Stimulated activated CD8-positive, alpha-beta memory T cell treated with anti-CD3 and anti-CD28 coated beads, Interleukin-7, amount 100 ng/mL, for 4 hours (primary cell): ENCODE data around the gene UBXN10.

Experiments used
- DNase-seq, 2 donors: peaks; one replicate each; pipeline ENCODE4 v3.0.0-alpha.2; 2020; ENCODE audit warnings: low read depth in 2 of 2

Gene UBXN10, protein sequence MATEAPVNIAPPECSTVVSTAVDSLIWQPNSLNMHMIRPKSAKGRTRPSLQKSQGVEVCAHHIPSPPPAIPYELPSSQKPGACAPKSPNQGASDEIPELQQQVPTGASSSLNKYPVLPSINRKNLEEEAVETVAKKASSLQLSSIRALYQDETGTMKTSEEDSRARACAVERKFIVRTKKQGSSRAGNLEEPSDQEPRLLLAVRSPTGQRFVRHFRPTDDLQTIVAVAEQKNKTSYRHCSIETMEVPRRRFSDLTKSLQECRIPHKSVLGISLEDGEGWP

DNA sequence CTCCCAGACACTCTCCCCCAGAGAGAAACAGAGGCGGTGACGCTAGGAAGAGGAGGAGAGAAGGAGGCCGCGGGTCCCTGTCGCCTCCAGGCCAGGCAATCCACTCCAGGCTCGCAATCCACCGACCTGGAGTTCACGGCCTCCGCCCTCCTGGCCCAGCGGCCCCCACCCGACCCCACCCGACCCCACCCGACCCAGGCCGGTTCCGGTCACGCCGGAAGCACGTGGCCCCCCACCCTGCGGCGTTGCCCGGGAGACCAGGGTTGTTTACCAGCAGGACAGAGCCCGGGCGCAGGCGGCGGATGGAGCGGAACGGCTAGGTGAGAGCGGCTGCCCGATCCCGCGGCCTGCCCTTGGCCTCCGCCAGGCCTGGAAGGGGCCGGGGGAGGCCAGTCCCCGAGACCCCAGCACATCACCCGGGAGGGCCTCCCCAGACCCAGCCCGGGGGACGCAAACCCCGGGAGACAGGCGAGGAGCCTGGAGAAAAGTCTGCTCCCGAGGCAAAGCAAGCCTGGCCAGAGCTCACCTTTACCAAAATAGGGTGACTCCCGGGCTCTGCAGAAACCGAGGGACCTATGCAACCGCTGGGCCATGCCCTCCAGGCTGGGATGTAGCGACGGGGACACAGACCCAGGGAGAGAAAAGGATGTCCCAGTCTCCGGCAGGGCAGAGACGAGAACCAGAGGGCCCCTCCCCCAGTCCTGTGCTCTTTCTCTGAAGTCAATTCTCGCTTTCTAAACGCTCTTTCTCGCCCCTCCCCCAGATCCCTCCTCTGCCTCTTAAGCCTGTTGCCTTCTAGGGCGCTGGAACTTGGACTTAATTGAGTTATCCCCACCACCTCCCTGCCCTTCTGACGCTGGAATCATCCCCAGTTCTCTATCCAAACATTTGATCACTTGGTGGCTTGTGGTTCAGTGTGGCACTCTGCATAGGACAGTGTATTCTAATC is at the start of gene UBXN10, which contains the start of gene PLA2G2C:
TSS of gene UBXN10 (plus strand) at position 263 of the 949 bp plus-strand sequence. CDS start 4,466 bp downstream, outside the sequence.
TSS of gene PLA2G2C (minus strand) at position 685 of the 949 bp plus-strand sequence. CDS start 9,155 bp downstream, outside the sequence.
- peak in 1 of 2 donors; percentile 28 for DNase-seq

DNA sequence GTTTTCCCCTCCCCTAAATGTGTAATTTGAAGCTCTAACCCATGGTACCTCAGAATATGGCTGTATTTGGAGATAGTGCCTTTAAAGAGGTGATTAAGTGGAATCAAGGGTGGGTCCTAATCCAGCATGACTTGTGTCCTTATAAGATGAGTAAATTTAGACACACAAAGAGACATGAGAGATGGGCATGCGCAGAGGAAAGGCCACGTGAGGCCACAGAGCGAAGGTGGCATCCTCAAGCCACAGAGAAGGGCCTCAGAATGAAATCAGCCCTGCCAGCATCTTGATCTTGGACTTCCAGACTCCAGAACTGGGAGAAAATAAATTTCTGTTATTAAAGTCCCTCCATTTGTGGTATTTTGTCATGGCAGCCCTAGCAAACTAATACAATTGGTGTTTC is 49.6 kb upstream of the UBXN10 start:
- DNase-seq: no peak

GRCh38 chr1:20137055-20137454 is 48.8 kb upstream of the UBXN10 start:
- no peak for DNase-seq

DNA sequence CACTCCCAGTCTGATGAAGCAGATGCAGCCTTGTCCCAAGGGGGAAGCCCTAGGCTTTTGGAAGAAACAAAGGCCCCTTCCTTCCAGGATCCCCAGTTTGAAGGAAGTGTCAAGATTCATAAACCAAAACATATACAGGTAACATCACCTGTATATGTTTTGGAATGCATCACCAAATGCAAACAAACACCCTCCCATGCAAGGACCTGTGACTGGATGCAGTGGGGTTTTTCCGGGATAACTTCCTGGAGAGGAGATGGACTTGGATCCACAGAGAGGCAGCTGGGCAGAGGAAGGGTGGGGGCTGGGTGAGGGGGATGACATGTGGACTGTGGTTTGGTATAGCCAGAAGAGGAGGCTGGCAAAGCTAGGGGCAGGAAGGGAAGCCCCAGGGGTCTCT is 48.3 kb upstream of the UBXN10 start:
- no peak for DNase-seq

- DNase-seq: no peak
Observed at GRCh38 chr1:20138346-20138745, 47.5 kb upstream of the UBXN10 start.

GRCh38 chr1:20138961-20139550 is 46.8 kb upstream of the UBXN10 start, which contains the start of gene PLA2G2F:
PLA2G2F (plus strand) TSS chr1:20139323; CDS start chr1:20139428, 105 bp downstream.
- no peak for DNase-seq

GRCh38 chr1:20139776-20140612 is 45.9 kb upstream of the UBXN10 start:
- no peak for DNase-seq

DNA sequence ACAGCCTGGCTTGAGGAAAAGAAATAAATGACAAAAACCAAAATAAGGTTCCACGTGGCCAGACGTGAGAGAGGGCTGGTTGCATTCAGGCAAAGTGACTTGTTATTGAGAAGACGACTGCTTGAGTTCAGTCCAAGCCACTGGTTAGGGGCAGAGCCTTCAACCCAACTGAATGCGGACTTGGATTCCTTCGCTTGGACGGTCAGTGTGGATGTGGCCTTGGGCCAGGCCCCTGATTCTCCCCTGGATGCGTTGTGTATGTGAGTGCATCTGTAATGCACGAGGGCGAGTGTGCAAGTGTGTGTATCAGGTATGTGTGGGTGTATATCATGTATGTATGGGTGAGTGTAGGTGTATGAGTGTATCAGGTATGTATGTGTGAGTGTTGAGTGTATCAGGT is 44.9 kb upstream of the UBXN10 start:
- DNase-seq: no peak

GRCh38 chr1:20141466-20141865 is 44.4 kb upstream of the UBXN10 start:
- DNase-seq: no peak

- DNase-seq: no peak
Observed at GRCh38 chr1:20142001-20142710, 43.7 kb upstream of the UBXN10 start.

DNA sequence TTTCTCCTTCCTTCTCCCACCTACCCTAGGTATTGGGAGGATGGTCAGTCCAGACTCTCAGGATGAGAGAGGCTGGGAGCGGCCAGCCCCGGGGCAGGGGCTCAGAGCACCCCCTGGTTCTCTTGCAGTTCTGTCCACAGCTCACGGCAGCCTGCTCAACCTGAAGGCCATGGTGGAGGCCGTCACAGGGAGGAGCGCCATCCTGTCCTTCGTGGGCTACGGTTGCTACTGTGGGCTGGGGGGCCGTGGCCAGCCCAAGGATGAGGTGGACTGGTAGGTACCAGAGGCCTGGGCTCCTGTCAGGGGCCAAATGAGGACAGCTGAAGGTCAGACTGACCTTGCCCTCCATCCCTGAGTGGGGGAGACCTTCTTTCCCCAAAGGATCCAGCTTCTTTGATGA is 42.6 kb upstream of the UBXN10 start:
- DNase-seq: no peak

DNA sequence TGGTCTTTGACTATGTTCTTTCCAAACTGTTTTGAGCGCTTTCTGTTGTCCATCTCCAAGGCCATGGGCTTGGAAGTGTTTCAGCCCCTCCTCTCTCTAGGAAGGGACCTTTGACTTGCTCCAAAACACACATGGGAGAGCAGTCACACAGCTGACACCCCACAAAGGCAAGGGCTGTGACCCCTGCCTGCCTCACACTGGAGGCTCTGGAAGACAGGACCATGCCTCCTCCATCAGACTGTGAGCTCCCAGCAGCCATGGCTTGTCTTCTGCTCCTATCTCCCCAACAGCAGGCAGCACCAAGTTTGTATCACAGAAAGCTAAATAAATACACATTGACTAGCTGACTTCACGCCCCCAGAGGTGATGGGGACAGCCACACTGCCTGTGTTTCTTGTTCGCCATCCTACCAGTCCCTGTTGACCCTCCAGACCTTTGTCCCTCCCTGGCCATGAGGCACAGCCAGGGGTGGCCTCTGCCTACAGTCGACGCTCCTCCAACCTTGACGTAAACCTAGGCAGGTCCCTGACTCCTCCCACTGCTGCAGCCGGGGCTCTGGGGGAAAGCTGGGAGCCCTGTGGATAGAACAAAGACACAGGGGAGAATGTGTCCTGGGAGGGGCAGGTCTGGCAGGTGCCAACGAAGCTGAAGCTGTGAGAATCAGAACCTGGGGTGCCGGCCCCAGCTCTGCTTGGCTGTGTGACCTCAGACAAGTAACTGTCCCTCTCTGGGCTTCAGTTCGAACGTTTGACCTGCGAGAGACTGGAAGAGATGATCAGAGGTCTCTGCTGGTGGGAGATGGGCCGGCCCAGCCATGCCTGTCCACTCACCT is 41.9 kb upstream of the UBXN10 start:
- no peak for DNase-seq

GRCh38 chr1:20147846-20148570 is 37.9 kb upstream of the UBXN10 start:
- DNase-seq: no peak

DNA sequence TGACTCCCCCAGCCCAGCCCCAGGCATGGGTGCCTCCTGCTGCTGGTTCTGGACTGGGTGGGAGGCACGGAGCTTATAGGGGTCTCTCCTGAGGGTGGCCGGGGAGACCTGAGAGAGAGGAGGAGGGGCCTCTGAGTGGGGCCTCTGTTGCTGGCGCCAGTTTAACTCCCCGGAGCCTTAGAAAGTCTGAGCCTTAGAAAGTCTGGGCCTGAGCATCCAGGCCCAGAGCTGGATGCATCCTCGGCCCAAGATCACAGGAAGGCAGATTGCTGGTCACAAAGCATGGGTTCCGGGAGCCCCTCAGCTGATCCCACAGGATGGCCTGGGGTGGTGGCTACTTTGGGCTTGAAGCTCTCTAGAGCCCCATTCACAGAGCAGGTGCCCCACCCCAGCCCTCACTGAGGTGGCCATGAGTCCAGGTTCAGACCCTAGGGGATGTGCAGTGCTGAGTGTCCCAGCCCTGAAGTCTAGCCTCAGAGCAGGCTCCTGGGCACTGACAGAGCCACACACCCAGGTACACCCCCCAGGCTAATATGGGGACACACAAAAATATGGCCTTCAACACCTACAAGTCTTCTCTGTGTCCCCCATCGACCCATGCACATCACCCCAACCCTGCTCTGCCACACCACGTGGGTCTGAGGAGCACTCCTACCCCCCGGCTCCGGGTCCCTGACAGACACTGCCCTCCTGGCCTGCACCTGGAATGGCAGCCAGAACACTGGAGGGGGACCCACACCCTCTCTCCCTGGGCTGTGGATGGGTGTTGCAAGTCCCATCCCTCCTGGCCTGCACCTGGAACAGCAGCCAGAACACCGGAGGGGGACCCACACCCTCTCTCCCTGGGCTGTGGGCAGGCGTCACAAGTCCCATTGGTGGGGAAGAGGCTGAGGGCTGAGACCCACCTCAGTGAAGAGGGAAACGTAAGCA is 37.1 kb upstream of the UBXN10 start:
- no peak for DNase-seq

GRCh38 chr1:20149601-20150325 is 36.1 kb upstream of the UBXN10 start:
- no peak for DNase-seq

DNA sequence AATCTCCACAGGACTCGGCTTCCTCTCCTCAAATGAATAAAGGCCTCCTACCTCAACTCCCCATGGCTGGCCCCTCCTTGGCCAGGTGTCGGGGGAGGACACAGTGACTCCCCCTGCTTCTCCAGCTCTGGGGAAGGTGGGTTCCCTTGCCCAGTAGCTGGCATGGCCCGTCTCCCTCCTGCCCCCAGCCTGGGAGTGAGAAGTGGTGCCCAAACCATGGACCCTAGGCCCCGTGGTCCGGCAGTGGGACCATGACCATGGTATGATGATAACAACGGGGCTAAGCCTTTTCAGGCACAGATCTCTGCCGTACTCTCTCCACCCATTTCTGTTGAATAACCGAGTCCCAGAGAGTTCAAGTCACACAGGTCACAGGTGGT is 35.6 kb upstream of the UBXN10 start:
- DNase-seq: no peak

- DNase-seq: no peak
Observed at GRCh38 chr1:20150969-20151368, 34.9 kb upstream of the UBXN10 start.
